Activated T-cell treated with anti-CD3 and anti-CD28 coated beads, Interleukin-2, amount 50 U/mL, for 48 hours (primary cell): ENCODE data around the gene RXFP1.

Experiments used
- DNase-seq, 2 experiments: peaks; one replicate each; pipeline ENCODE4 v3.0.0-alpha.2; 2020

RXFP1 gene

GRCh38 chr4:158544141-158544540 is 22.5 kb downstream of the RXFP1 start:
- no peak for DNase-seq

GRCh38 chr4:158553364-158553763 is 31.7 kb downstream of the RXFP1 start:
- DNase-seq: no peak

- DNase-seq: no peak
Measured at GRCh38 chr4:158560284-158560683, 38.6 kb downstream of the RXFP1 start.

GRCh38 chr4:158566860-158567259 is 45.2 kb downstream of the RXFP1 start:
- no peak for DNase-seq

GRCh38 chr4:158571736-158572135 is 50.1 kb downstream of the RXFP1 start:
- no peak for DNase-seq

- DNase-seq: no peak
Measured at GRCh38 chr4:158572608-158573007, 50.9 kb downstream of the RXFP1 start.

- no peak for DNase-seq
Measured at GRCh38 chr4:158578476-158578875, 56.8 kb downstream of the RXFP1 start.

- no peak for DNase-seq
Measured at GRCh38 chr4:158580064-158580463, 58.4 kb downstream of the RXFP1 start.

- no peak for DNase-seq
Measured at GRCh38 chr4:158581161-158581560, 59.5 kb downstream of the RXFP1 start.

- no peak for DNase-seq
Measured at GRCh38 chr4:158586881-158587280, 65.2 kb downstream of the RXFP1 start.

- DNase-seq: no peak
Measured at GRCh38 chr4:158588285-158588684, 66.6 kb downstream of the RXFP1 start.

GRCh38 chr4:158588777-158589176 is 67.1 kb downstream of the RXFP1 start:
- no peak for DNase-seq

- no peak for DNase-seq
Measured at GRCh38 chr4:158590306-158590705, 68.6 kb downstream of the RXFP1 start.

- DNase-seq: no peak
Measured at GRCh38 chr4:158590824-158591223, 69.1 kb downstream of the RXFP1 start.

GRCh38 chr4:158597879-158598596 is 76.4 kb downstream of the RXFP1 start:
- DNase-seq: no peak

- no peak for DNase-seq
Measured at GRCh38 chr4:158599150-158599549, 77.5 kb downstream of the RXFP1 start.

- DNase-seq: no peak
Measured at GRCh38 chr4:158599765-158600498, 78.2 kb downstream of the RXFP1 start.

- no peak for DNase-seq
Measured at GRCh38 chr4:158604369-158604768, 82.7 kb downstream of the RXFP1 start.

GRCh38 chr4:158605393-158605792 is 83.7 kb downstream of the RXFP1 start:
- no peak for DNase-seq

- no peak for DNase-seq
Measured at GRCh38 chr4:158606969-158607368, 85.3 kb downstream of the RXFP1 start.

- no peak for DNase-seq
Measured at GRCh38 chr4:158609116-158609515, 87.4 kb downstream of the RXFP1 start.

GRCh38 chr4:158610790-158611189 is 89.1 kb downstream of the RXFP1 start:
- DNase-seq: no peak

GRCh38 chr4:158613046-158613445 is 91.4 kb downstream of the RXFP1 start:
- no peak for DNase-seq

GRCh38 chr4:158617956-158618355 is 96.3 kb downstream of the RXFP1 start:
- DNase-seq: no peak

GRCh38 chr4:158621729-158622128 is 100.0 kb downstream of the RXFP1 start:
- no peak for DNase-seq
